CD4-positive, alpha-beta T cell treated with Interleukin-1 beta for 1 hour (primary cell): ENCODE measurements around the gene HIGD1C.
"Not testable (repeated sequence)": the region's sequence is repeated elsewhere in the genome, so short reads cannot be mapped to it uniquely, and the experiment has no call there.

Experiments
- DNase-seq, 2 donors: peaks; one replicate each; pipeline ENCODE4 v3.0.0-alpha.2; 2020 to 2022

The HIGD1C gene

GRCh38 chr12:50934371-50934851, 17.9 kb upstream of the HIGD1C start:
- no peak for DNase-seq

GRCh38 chr12:50934981-50935807, 17.1 kb upstream of the HIGD1C start:
- no peak for DNase-seq

- DNase-seq, result no peak
Observed at GRCh38 chr12:50936821-50937530, 15.4 kb upstream of the HIGD1C start.

- DNase-seq, result no peak
Observed at GRCh38 chr12:50937653-50938052, 14.7 kb upstream of the HIGD1C start.

GRCh38 chr12:50947933-50948626, 4.3 kb upstream of the HIGD1C start:
- DNase-seq, result no peak

GRCh38 chr12:50948798-50949197, 3.5 kb upstream of the HIGD1C start:
- DNase-seq, result no peak

GRCh38 chr12:50949801-50950302, 2.5 kb upstream of the HIGD1C start:
- DNase-seq, result no peak

- no peak for DNase-seq
Observed at GRCh38 chr12:50951112-50951511, 1.2 kb upstream of the HIGD1C start.

- no peak for DNase-seq
Observed at GRCh38 chr12:50953047-50953446, 703 bp downstream of the HIGD1C start.

GRCh38 chr12:50954789-50955188, 2.4 kb downstream of the HIGD1C start:
- not testable (repeated sequence) for DNase-seq

- DNase-seq, result no peak
Observed at GRCh38 chr12:50955288-50955687, 2.9 kb downstream of the HIGD1C start.

- DNase-seq, result no peak
Observed at GRCh38 chr12:50955697-50956096, 3.4 kb downstream of the HIGD1C start.

GRCh38 chr12:50960130-50960529, 7.8 kb downstream of the HIGD1C start:
- DNase-seq, result no peak

- no peak for DNase-seq
Observed at GRCh38 chr12:50961708-50962107, 9.4 kb downstream of the HIGD1C start.

GRCh38 chr12:50964432-50964831, 12.1 kb downstream of the HIGD1C start:
- DNase-seq, result no peak

- DNase-seq, result no peak
Observed at GRCh38 chr12:50971946-50972345, 19.6 kb downstream of the HIGD1C start.

- DNase-seq, result no peak
Observed at GRCh38 chr12:50979369-50980052, 27.2 kb downstream of the HIGD1C start.

- no peak for DNase-seq
Observed at GRCh38 chr12:50980545-50980944, 28.2 kb downstream of the HIGD1C start.

- DNase-seq, result no peak
Observed at GRCh38 chr12:50981319-50982239, 29.2 kb downstream of the HIGD1C start.

- no peak for DNase-seq
Observed at GRCh38 chr12:50984586-50985298, 32.4 kb downstream of the HIGD1C start.

- no peak for DNase-seq
Observed at GRCh38 chr12:50985322-50985721, 33.0 kb downstream of the HIGD1C start.
